A673 (cell line): ENCODE results near the gene TCF7L2.

Experiments used
- EZH2 ChIP-seq: fragments of 200-600 bp; sonication (generic); IDR thresholded peaks from 2 replicates; pipeline ENCODE4 v1.6.1; 2017; ENCODE audit warnings: borderline replicate concordance, low read depth, mild to moderate bottlenecking, mixed read lengths, antibody characterized with exemption, low read length; ENCODE audit not compliant: poor library complexity, severe bottlenecking
- TF ChIP-seq, protein P1 (sequence below): fragments of 300-800, 200-600 bp; sonication (generic); conservative IDR thresholded peaks from 2 replicates; pipeline ENCODE4 v1.5.1; 2017; ENCODE audit warnings: low read depth, mild to moderate bottlenecking, antibody characterized with exemption, low read length, moderate library complexity, mixed read lengths

DNA sequence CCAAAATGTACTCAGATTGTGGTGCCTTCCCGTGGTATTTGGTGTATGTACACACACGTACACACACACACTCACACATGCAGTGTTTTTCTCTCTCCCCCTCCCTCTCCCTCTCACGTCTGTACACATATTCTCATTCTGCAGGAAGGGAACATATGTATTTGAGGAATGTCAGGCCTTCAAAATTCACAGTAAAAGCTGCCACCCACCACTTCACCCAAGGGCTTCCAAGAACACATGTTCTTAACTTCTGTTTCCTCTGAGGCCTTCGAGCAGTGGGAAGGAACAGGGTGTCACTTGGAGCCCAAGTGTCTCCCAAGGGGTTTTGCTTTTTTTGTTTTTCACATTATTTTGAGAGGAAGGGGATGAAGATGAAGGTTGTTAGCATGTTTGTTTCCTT is 198.9 kb downstream of the TCF7L2 start:
- TF ChIP-seq, protein P1, sequence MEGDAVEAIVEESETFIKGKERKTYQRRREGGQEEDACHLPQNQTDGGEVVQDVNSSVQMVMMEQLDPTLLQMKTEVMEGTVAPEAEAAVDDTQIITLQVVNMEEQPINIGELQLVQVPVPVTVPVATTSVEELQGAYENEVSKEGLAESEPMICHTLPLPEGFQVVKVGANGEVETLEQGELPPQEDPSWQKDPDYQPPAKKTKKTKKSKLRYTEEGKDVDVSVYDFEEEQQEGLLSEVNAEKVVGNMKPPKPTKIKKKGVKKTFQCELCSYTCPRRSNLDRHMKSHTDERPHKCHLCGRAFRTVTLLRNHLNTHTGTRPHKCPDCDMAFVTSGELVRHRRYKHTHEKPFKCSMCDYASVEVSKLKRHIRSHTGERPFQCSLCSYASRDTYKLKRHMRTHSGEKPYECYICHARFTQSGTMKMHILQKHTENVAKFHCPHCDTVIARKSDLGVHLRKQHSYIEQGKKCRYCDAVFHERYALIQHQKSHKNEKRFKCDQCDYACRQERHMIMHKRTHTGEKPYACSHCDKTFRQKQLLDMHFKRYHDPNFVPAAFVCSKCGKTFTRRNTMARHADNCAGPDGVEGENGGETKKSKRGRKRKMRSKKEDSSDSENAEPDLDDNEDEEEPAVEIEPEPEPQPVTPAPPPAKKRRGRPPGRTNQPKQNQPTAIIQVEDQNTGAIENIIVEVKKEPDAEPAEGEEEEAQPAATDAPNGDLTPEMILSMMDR = no peak
- TF ChIP-seq EZH2 = no peak
